ENCODE results near the gene RDH13.
"Not testable (repeated sequence)": the region's sequence is repeated elsewhere in the genome, so short reads cannot be mapped to it uniquely, and the experiment has no call there.

RDH13 gene

GRCh38 chr19:55012306-55012705 lies 50.6 kb downstream of the RDH13 start:
- no peak overlapping the region for H3K4me3 ChIP-seq (replicated peaks; ENCODE audit: low read depth, low read length)
- H3K27me3 ChIP-seq (replicated peaks; ENCODE audit: control insufficient read depth, insufficient read depth, low read length): no peaks in the 10 kb centered on the region
- DNase-seq (ENCODE audit: extremely low read depth, insufficient read length): no peak
- H3K36me3 ChIP-seq (ENCODE audit: control insufficient read depth, insufficient read depth, low read length): no peaks in the 10 kb centered on the region
- TF ChIP-seq CTCF (IDR thresholded peaks at IDR 0.05; ENCODE audit: insufficient read depth, low read length, poor library complexity, severe bottlenecking): no peak

- not testable (repeated sequence) for H3K36me3 ChIP-seq (ENCODE audit: control insufficient read depth, insufficient read depth, low read length); H3K27me3 ChIP-seq (replicated peaks; ENCODE audit: control insufficient read depth, insufficient read depth, low read length); H3K4me3 ChIP-seq (replicated peaks; ENCODE audit: low read depth, low read length); DNase-seq (ENCODE audit: extremely low read depth, insufficient read length)
Observed at GRCh38 chr19:55010561-55010960, 52.4 kb downstream of the RDH13 start.

DNA sequence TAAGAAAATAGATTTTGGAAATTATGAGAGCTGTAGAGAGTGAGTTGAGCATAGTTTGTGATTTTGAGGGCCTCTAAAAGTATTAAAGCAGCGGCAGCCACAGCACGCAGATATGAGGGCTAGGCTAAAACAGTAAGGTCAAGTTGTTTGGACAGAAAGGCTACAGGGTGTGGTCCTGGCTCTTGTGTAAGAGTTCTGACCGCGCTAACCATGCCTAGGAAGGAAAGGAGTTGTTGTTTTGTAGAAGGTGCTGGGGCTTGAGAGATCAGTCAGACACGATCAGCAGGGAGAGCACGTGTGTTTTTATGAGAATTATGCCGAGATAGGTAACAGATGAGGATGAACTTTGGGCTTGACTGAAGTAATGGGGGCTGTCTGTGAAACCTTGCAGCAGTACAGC lies 54.2 kb downstream of the RDH13 start:
- H3K27me3 ChIP-seq (replicated peaks; ENCODE audit: control insufficient read depth, insufficient read depth, low read length); DNase-seq (ENCODE audit: extremely low read depth, insufficient read length); H3K4me3 ChIP-seq (replicated peaks; ENCODE audit: low read depth, low read length); H3K36me3 ChIP-seq (ENCODE audit: control insufficient read depth, insufficient read depth, low read length): not testable (repeated sequence)

DNA sequence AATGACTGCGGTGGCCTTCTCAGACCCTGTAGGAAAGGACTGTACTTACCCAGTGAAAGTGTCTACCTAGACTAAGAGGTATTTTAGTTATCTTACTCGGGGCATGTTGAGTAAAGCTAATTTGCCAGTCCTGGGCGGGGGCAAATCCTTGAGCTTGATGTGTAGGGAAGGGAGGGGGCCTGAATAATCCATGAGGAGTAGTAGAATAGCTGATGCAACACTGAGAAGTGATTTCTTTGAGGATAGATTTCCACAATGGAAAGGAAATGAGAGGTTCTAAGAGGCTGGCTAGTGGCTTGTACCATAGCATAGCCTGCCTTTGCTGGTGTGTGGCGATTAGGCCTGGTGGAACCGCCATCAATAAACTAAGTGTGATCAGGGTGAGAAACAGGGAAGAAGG lies 54.8 kb downstream of the RDH13 start:
- not testable (repeated sequence) for H3K4me3 ChIP-seq (replicated peaks; ENCODE audit: low read depth, low read length); H3K36me3 ChIP-seq (ENCODE audit: control insufficient read depth, insufficient read depth, low read length); H3K27me3 ChIP-seq (replicated peaks; ENCODE audit: control insufficient read depth, insufficient read depth, low read length); DNase-seq (ENCODE audit: extremely low read depth, insufficient read length)

DNA sequence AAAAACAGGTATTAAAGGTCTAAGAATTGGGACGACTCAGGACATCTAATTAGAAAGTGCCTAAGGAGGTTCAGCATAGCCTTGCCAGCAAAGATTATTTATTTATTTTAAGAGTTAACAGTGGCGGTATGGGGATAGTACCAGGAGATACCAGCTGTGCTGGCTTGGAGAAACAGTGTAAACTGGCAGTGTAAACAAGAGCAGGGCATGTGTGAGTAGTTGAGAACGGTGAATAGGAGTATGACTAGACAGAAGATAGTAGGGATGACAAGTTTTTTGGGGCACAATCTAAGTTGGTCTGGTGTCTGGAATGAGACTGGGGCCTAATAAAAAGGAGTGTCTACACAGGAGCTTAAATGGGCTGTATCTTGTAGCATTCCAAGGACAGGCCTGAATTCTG lies 55.4 kb downstream of the RDH13 start:
- not testable (repeated sequence) for H3K4me3 ChIP-seq (replicated peaks; ENCODE audit: low read depth, low read length); H3K27me3 ChIP-seq (replicated peaks; ENCODE audit: control insufficient read depth, insufficient read depth, low read length); H3K36me3 ChIP-seq (ENCODE audit: control insufficient read depth, insufficient read depth, low read length); DNase-seq (ENCODE audit: extremely low read depth, insufficient read length)

DNA sequence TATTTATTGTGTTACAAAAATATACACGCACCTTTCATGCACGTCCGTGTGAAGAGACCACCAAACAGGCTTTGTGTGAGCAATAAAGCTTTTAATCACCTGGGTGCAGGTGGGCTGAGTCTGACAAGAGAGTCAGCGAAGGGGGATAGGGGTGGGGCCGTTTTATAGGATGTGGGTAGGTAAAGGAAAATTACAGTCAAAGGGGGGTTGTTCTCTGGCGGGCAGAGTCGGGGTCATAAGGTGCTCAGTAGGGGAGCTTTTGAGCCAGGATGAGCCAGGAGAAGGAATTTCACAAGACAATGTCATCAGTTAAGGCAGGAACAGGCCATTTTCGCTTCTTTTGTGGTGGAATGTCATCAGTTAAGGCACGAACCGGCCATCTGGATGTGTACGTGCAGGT lies 56.2 kb downstream of the RDH13 start:
- H3K27me3 ChIP-seq (replicated peaks; ENCODE audit: control insufficient read depth, insufficient read depth, low read length); H3K36me3 ChIP-seq (ENCODE audit: control insufficient read depth, insufficient read depth, low read length); DNase-seq (ENCODE audit: extremely low read depth, insufficient read length): not testable (repeated sequence)
- peak overlapping the region; percentile 75 for H3K4me3 ChIP-seq (replicated peaks; ENCODE audit: low read depth, low read length)

DNA sequence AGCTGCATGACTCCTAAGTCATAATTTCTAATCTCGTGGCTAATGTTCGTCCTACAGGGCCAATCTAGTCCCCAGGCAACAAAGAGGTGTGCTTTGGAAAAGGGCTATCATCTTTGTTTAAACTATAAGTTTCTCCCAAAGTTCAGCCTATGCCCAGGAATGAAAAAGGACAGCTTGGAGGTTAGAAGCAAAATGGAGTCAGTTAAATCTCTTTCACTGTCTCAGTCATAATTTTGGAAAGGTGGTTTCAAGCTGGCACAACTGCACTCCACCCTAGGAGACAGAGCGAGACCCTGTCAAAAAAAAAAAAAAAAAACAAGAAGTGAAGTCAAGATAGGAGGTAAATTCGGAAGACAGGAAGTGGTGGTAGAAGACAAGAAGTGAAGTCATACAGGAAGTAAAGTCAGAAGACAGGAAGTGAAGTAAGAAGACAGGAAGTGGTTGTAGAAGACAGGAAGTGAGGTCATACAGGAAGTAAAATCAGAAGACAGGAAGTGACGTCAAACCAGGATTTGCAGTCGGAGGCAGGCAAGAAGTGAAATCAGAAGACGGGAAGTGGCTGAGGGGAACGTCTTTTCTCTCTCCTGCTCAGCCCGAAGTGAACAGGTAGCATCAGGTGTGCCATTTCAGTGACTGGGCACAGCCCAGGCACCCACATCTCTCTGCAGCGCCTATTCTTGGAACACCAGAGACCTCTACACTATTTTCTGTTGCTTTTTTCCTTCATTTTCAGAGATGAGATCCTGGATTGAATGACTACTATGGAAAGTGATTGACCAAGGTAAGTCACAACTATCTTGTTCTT lies 57.1 kb downstream of the RDH13 start:
- DNase-seq (ENCODE audit: extremely low read depth, insufficient read length): peak; percentile 64
- Histone ChIP-seq H3K27me3 (replicated peaks; ENCODE audit: control insufficient read depth, insufficient read depth, low read length) (no peaks in the 10 kb centered on the region), H3K36me3 (ENCODE audit: control insufficient read depth, insufficient read depth, low read length) (no peaks in the 10 kb centered on the region), H3K4me3 (replicated peaks; ENCODE audit: low read depth, low read length) (peak overlapping the region; percentile 75)
- no peak for TF ChIP-seq CTCF (IDR thresholded peaks at IDR 0.05; ENCODE audit: insufficient read depth, low read length, poor library complexity, severe bottlenecking)

GRCh38 chr19:55000761-55001160 lies 62.2 kb downstream of the RDH13 start:
- Histone ChIP-seq H3K36me3 (ENCODE audit: control insufficient read depth, insufficient read depth, low read length) (no peaks in the 10 kb centered on the region), H3K27me3 (replicated peaks; ENCODE audit: control insufficient read depth, insufficient read depth, low read length) (no peaks in the 10 kb centered on the region), H3K4me3 (replicated peaks; ENCODE audit: low read depth, low read length) (no peak overlapping the region)
- no peak for TF ChIP-seq CTCF (IDR thresholded peaks at IDR 0.05; ENCODE audit: insufficient read depth, low read length, poor library complexity, severe bottlenecking)
- DNase-seq (ENCODE audit: extremely low read depth, insufficient read length): no peak

DNA sequence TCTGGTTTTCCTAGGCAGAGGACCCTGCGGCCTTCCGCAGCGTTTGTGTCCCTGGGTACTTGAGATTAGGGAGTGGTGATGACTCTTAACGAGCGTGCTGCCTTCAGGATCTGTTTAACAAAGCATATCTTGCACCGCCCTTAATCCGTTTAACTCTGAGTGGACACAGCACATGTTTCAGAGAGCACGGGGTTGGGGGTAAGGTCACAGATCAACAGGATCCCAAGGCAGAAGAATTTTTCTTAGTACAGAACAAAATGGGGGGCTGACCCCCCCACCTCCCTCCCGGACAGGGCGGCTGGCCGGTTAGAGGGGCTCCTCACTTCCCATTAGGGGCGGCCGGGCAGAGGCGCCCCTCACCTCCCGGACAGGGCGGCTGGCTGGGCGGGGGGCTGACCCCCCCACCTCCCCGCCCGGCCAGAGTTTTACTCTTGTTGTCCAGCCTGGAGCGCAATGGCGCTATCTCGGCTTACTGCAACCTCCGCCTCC lies 64.2 kb downstream of the RDH13 start:
- H3K36me3 ChIP-seq (ENCODE audit: control insufficient read depth, insufficient read depth, low read length); DNase-seq (ENCODE audit: extremely low read depth, insufficient read length); H3K4me3 ChIP-seq (replicated peaks; ENCODE audit: low read depth, low read length); H3K27me3 ChIP-seq (replicated peaks; ENCODE audit: control insufficient read depth, insufficient read depth, low read length): not testable (repeated sequence)
